Adrenal gland (tissue), 5 donors: ENCODE data around the gene RPS14.

Experiments used
- POLR2A ChIP-seq, 2 donors: fragments of 450-650 bp; IDR thresholded peaks; one replicate each; pipeline ENCODE4 v1.6.1; 2017; ENCODE audit warnings: antibody characterized with exemption in 2 of 2, mild to moderate bottlenecking in 2 of 2, moderate library complexity in 1 of 2
- TF ChIP-seq, protein P1 (sequence below), 6 experiments: fragments of 450-650 bp in 4 of 6; fragments of 200-600 bp in 2 of 6; sonication (generic) in 1 of 6; IDR thresholded peaks; 1 replicate in 5 of 6; 2 replicates in 1 of 6; pipeline versions ENCODE4 v1.5.1 to v1.8.0; 2016 to 2021; ENCODE audit warnings: antibody characterized with exemption in 6 of 6, mild to moderate bottlenecking in 2 of 6, moderate library complexity in 1 of 6
- donor health status: DM: no; HTN: no; CAD: no.

DNA sequence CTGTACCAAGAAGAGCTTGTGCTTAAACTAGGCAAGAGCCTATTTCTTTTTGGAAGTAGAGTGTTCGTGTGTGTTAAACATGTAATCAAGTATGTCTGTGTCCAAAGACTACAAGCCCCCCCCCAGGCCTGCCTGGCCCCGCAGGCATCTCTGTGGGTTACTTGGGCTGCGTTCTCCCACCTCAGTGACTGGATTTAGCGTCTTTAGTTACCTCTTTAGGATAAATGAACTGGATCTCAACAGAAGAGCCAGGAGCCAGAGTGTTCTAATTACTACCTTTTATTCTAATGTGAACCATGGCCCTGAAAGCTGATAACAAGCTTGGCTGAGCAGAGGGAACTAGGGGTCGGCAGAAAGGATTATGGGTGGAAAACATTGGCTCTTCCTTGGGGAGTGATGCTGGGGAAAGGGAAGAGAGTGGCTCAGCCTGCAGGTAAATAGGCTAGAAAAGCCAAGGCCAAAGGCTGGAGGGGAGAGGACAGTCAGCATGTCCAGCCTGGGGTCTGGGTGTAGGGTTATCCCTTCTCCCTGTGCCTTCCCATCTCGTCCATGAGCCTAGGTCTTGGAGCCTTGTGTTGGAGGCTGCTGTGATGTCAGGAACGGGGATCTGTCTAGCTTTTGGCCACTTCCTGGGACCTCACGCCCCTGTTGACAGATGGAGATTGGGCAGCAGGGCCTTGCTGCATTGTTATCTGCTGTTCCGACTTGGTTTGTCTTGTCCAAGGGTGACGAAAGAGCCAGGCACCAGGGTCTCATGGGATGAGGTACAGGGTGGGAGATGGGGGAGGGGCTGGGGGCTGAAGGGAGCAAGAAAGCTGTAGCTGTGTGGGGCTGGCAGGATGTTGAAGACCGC, 47.9 kb downstream of the RPS14 start:
- TF ChIP-seq, protein P1, sequence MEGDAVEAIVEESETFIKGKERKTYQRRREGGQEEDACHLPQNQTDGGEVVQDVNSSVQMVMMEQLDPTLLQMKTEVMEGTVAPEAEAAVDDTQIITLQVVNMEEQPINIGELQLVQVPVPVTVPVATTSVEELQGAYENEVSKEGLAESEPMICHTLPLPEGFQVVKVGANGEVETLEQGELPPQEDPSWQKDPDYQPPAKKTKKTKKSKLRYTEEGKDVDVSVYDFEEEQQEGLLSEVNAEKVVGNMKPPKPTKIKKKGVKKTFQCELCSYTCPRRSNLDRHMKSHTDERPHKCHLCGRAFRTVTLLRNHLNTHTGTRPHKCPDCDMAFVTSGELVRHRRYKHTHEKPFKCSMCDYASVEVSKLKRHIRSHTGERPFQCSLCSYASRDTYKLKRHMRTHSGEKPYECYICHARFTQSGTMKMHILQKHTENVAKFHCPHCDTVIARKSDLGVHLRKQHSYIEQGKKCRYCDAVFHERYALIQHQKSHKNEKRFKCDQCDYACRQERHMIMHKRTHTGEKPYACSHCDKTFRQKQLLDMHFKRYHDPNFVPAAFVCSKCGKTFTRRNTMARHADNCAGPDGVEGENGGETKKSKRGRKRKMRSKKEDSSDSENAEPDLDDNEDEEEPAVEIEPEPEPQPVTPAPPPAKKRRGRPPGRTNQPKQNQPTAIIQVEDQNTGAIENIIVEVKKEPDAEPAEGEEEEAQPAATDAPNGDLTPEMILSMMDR (IDR thresholded peaks at IDR 0.05), result no peak
- TF ChIP-seq POLR2A (IDR thresholded peaks at IDR 0.05), result no peak
